GM21723 (cell line): ENCODE data around the gene TEKTIP1.
A peak's percentile ranks its signal among the peaks of the same experiment; 100 is the strongest.
"Not testable (repeated sequence)": the region's sequence is repeated elsewhere in the genome, so short reads cannot be mapped to it uniquely, and the experiment has no call there.

Experiments
- ATAC-seq: cut with Tn5 transposase; IDR thresholded peaks from one replicate; pipeline ENCODE4 v1.9.1; 2021; ENCODE audit warnings: mild to moderate bottlenecking, moderate library complexity; ENCODE audit not compliant: unreplicated experiment

The TEKTIP1 gene

DNA sequence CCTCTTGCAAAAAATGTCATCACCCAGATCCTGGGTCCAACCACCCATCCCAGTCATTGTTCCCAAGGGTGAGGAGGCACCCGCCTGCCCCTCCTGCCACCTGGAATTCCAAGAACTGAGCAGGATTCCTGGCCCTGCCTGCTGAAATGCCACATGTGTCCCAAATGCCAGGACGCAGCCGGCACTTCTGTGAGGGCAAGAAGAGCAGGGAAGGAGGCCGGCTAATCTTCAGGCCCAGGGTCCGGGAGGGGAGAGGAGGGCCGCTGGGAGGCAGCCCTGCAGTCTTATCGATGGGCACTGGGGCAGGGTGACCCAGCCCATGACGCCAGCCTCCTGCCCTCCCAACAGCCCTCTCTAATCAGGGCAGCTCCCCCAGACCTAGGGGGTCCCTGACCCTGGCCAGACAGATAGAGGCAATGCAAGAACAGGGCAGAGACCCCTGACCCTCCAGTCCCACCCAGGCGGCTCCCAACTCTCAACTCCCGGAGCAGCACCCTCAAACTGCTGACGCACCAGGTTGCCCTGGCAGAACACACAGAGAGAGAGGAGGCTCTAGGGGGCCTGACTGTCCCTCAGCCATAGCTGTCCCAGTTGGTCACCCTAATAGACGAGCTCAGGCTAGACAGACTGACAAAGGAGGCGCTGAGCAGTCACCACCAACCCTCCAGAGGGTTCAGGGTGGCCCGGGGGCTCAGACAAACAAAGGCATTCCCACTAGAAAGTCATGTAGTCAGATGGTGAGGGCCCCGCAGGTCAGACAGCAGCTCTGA, 16.9 kb downstream of the TEKTIP1 start:
- ATAC-seq = no peak

DNA sequence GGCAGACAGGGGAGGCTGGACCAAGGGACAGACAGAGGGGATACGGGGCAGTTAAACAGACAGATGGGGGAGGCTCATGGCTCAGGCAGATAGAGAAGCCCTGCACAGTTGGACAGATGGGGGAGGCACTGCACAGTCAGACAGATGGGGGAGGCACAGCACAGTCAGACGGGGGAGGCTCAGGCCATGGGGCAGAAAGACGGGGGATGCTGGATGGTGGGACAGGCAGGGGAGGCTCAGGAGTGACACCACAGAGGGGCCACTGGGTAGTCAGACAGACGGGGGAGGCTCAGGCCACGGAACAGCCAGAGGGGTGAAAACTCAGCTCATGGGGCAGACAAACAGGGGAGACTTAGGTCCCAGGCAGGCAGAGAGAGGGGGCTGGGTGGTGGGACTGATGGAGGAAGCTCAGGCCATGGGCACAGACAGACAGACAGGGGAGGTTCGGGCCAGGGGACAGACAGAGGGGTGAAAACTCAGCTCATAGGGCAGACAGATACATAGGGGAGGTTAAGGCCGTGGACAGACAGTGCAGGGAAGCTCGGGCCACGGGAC, 17.5 kb downstream of the TEKTIP1 start:
- ATAC-seq = no peak

DNA sequence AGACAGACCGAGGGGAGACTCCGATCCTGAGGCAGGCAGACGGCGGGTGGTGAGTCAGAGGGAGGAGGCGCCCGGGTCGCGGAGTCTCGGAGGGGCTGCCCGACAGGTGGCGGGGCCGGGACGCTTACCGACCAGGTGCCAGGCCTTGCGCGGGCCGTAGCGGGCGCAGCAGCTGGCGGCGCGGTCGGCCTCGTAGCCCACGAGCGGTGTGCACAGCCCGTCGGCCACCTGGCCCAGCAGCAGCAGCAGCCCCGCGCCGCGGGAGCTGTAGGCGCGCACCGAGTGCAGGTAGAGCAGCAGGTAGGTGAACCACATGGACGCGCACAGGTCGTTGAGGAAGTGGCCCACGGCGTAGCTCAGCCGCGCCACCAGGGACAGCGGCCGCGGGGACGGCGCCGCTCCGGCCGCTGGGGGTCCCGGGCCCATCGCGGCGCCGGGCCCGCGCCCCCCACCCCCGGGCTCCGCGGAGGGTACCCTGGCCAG, 18.0 kb downstream of the TEKTIP1 start:
- peak; percentile 24 for ATAC-seq

DNA sequence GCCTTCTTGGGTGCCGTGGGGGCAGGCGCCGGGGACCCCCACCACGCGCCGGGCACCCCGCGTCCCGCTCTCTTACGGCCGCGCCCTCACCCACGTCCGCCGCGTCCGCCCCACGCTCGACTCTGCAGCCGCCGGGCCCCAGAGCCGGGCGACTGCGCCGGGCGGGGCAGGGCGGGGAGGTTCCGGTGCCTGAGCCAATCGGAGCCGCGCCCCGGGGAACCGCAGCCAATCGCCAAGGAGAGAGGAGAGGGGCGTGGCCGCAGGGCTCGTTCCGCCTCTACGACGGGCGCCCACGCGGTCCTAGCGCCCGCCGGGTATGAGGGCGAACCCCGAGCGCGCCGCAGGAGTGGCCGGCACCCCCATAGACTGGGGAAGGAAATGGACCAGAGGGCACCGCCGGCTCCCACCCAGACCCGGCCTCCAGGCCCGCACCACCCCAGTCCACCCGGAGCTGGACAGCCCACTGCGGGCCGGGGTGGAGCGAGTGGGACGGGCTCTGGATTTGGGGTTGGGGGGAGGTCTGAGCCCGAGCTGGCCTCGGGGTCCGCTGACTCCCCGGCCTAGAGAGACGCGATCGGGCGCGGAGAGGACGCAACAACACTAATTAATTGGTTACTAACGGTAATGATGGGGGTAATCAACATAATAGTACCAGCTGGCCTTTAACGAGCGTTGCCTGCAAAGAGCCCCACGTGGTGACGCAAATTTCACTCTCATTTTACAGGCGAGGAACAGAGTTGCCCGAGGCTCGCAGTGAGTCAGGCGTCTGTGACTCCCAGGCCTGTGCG, 18.7 kb downstream of the TEKTIP1 start, which contains the start of gene MFSD12:
Gene MFSD12 (minus strand): TSS at position 126 of the 788 bp plus-strand sequence. CDS start 183 bp downstream, outside the sequence.
- peak; percentile 83 for ATAC-seq

DNA sequence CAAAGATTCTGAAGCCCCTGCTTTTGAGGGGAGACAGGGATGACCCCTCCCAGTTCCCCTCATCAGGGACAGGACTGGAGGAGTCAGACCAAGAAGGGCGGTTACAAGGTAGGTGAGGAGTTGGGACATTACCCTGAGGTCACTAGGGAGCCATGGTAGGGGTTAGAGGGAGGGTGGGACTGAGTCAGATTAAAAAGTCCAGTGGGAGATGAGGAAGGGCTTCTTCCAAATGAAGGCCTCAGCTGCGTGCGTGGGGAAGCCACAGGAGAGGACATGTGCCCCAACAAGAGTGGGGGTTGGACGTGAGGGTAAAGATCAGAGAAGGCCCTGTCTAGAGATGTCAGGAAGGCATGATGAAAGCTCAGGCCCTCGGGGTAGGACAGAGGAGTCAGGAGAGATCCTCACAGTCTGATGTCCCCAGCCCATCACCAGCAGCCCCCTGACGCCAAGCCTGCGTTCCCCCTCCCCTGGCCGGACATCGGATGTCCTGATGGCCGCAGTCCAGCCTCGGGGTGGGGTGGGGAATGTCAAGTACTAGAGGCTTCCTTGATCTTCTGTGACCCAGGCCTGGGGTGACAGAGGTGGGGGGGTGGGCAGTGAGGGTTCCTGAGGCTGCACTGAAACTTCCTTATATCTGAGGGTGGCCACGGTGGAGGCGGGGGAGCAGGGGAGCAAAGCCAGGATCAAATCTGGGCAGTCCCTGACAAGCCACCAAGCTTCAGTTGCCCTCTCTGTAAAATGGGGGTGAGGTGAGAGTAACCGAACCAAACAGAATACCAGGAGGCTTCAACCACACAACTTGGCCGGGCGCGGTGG, 24.9 kb downstream of the TEKTIP1 start:
- no peak for ATAC-seq

DNA sequence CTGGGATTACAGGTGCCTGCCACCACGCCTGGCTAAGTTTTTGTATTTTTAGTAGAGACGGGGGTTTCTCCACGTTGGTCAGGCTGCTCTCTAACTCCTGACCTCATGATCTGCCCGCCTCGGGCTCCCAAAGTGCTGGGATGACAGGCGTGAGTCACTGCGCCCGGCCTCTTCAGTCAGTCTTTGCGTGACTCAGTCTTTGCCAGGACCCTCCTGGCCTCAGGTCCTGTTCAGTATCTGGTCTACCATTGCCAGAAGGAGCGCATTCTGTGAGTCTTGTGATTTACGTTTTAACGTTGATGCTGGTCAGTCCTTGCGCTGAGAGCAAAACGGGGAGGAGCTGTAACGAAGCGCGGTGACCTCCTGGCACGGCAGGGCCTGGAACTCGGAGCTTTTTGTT, 26.2 kb downstream of the TEKTIP1 start:
- no peak for ATAC-seq

DNA sequence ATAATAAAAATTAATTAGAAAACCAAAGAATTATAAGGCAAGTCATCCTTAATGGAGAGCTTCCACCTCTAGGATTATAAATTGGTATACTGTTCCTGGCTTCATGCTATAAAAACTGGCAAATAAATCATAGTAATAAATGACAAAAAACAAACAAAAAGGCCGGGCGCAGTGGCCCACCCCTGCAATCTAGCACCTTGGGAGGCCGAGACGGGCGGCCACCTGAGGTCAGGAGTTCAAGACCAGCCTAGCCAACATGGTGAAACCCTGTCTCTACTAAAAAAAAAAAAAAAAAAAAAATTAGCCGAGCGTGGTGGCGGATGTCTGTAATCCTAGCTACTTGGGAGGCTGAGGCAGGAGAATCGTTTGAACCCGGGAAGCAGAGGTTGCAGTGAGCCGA, 31.1 kb downstream of the TEKTIP1 start:
- not testable (repeated sequence) for ATAC-seq

DNA sequence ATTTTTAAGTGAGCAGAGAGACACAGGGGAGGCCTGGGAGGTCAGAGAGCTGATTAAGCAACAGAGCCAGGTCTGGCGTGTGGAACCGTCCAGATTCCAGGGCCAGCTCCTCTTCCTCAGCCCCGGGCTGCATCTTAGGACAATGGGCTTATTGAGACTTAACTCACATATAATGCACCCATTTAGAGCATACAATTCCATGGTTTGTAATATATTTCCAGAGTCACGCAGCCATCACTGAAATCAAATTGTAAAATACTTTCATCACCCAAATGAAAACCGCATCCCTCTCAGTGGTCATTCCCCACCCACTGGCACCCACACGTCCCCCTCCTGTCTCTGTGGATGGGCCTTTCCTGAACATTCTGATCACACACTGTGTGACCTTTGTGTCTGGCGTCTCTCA, 31.6 kb downstream of the TEKTIP1 start:
- ATAC-seq = no peak

DNA sequence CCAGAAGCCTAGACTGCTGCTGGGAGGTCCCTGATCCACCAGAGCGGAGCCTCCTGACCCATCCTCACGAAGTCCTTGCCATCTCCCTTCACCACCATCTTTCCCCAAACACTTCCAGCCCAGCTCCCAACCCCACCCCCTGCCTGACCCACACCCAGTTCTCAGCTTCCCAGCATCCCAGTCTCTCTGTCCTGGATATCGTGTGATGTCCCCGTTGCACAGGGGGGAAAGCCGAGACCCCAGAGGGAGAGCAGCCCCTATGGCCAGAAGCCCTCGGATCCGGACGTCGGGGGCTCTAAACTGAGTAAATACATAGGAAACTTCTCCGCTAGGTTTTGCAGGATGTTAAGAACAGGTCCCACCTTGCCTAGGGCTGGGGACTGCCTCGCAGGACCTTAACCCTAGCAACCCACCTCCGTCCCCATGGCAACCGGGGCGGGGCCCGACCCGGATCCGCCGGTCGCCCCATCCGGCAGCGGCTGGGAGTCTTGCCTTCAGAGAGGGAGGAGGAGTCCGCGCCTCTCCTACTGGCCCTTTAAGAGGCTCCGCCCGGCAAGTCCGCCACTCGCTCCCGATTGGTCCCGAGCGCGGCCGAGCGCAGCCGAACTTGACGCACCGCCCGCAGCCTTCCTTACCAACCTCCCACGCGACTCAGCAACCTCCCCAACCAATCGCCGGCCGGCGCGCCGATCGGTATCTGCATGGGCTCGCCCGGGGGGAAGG, 33.3 kb downstream of the TEKTIP1 start:
- ATAC-seq = peak; percentile 88

DNA sequence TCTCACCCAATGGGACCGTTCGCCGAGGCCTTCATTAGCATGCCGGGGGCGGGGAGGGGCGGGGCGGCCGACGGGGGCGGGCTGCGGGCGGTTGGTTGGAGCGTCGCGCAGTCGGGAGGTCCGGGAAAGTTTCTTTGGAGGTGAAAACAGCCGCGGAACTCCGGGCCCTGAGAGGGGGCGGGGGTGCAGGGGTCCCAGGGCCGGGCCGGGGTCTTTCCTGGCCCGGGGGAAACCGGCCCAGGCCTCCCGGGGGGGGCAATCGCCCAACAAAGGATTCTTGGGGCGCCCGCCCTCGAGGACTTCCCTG, 33.8 kb downstream of the TEKTIP1 start, which contains the start of gene HMG20B:
Gene HMG20B (plus strand): TSS at position 90 of the 307 bp plus-strand sequence. CDS start 366 bp downstream, outside the sequence.
- ATAC-seq = no peak

DNA sequence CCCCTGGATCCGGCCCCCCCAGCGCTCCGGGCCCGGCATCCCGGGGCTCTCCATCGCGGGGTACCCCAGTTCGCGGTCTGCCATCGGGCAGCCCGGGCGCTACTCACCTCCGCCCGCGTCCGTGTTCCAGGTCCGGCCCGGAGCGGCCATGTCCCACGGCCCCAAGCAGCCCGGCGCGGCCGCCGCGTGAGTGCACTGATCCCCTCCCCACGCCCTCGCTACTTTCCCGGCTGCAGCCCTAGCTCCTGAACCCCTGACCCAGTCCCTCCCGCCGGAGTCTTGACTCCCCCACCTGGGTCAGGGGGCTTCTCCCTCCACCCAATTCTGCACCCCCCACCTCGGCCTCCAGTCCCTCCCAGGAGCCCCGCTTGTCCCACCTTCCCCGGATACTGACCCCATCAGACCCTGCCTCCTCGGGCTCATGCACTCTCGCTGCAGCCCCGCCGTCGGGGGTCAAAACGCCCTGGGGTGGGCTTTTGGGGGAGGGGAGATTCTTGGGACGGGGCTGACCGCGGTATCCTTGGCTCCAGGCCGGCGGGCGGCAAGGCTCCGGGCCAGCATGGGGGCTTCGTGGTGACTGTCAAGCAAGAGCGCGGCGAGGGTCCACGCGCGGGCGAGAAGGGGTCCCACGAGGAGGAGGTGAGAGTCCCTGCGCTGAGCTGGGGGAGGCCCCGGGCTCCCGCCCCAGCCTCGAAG, 34.3 kb downstream of the TEKTIP1 start:
- ATAC-seq = peak; percentile 7

DNA sequence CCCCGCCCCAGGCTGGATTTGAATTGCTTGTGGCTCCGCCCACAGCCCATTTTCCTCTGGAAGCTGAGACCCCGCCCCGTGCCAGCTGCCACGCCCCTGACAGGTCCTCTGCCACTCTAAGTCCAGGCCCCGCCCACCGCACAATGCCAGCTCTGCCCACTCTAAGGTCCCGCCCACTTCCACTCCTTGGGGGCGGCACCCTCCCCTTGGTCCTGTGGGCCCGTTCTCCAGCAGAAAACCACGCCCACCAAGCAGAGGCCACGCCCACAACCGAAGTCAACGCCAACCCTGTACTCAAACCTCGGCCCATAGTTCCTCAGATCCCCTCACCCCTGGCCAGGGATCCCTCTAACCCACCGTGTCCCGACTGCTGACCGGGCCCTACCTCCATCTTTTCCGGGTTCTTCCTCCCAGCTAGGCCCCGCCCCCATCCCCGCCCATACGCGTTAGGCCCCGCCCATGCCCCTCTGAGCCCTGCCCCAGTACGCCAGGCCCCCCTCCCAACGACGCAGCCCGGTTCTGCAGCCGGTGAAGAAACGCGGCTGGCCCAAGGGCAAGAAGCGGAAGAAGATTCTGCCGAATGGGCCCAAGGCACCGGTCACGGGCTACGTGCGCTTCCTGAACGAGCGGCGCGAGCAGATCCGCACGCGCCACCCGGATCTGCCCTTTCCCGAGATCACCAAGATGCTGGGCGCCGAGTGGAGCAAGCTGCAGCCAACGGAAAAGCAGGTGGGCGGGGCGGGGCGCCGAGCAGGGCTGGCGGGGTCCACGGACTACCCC, 35.1 kb downstream of the TEKTIP1 start:
- no peak for ATAC-seq

DNA sequence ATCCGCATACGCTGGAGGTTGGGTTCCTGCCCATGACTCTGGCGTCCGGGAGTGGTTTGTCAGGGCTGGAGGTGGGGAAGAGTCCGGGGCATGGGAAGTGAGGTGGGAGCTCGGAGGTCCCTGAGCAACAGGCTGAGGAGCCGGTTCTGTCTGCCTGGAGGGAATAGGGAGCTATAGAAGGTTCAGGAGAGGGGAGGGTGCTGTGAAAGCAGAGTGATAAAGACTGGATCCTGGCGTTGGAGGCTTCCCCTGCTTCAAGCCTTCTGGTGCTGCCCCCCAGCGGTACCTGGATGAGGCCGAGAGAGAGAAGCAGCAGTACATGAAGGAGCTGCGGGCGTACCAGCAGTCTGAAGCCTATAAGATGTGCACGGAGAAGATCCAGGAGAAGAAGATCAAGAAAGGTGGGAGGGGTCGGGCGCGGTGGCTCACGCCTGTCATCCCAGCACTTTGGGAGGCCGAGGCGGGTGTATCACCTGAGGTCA, 36.3 kb downstream of the TEKTIP1 start:
- ATAC-seq = no peak

DNA sequence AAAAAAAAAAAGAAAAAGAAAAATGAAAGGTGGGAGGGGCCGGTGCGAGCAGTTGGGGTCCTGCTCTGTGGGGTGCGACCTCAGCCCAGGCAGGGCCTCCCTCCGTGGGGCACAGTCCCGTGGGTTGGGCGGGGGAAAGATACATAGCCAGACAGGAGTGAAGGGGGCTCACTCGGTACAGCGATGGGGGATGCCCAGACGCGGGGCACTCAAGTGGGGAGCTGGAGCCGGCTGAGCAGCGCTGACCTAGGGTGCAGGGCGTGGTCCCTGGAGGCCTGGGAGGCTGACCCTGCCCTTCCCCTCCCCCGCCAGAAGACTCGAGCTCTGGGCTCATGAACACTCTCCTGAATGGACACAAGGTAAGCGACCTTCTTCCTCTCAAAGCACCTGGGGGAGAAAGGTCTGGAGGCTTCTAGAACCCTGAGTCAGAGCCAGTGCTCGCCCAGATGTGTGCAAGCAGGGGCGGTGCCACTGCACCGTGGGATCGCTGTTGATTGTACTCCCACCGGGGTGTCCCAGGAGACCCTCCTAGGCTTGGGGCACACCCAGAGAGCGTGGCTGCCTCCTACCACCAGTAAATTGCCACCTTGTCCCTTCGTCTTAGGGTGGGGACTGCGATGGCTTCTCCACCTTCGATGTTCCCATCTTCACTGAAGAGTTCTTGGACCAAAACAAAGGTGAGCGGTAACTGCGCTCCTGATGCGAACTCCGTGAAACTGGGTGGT, 37.1 kb downstream of the TEKTIP1 start:
- ATAC-seq = no peak

DNA sequence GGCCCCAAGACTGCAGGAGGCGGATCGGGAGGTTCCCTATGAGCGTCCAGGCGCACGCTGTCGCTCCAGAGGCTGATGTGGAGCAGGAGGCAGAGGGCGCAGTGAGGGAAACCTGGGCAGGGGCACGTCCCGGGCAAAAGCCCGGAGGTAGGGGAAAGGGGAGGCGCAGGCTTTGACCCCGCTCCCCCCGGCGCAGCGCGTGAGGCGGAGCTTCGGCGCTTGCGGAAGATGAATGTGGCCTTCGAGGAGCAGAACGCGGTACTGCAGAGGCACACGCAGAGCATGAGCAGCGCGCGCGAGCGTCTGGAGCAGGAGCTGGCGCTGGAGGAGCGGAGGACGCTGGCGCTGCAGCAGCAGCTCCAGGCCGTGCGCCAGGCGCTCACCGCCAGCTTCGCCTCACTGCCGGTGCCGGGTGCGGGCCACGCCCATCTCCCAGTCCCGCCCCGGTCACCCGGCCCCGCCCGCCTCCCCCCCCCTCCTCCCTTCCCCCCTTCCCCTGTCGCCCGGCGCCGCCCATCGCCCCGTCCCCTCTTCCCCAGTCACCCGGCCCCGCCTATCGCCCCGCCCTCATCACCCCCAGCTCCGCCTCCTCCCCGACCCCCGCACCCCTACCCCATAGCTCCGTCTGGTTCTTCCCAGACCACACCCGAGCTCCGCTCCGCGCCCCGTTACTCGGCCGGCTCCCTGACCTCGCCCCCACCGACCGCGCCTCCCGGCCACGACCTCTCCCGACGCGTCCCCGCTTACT, 37.9 kb downstream of the TEKTIP1 start:
- ATAC-seq = no peak

DNA sequence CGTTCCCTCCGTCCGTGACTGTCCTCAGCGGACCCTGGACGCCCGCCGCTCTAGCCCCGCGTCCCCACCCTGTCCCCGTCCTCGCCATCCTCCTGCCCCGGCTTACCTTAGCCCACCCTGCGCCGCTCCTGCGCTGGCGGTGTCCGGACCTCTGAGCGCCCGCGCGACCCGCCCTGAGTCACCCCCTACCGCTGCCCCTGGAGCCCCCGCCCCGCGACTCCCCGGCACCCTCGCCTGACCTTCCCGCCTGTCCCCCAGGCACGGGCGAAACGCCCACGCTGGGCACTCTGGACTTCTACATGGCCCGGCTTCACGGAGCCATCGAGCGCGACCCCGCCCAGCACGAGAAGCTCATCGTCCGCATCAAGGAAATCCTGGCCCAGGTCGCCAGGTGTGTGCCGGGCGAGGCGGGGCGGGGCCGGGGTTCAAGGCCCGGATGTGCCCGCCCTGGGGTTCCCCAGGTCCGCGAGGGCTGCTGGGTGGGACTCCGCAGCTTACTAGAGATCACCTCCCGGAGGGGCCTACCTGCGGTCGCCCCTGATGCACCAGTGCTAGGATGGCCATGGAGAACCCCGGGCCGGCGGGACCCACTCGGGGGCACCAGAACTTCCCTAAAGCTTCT, 38.9 kb downstream of the TEKTIP1 start:
- no peak for ATAC-seq

DNA sequence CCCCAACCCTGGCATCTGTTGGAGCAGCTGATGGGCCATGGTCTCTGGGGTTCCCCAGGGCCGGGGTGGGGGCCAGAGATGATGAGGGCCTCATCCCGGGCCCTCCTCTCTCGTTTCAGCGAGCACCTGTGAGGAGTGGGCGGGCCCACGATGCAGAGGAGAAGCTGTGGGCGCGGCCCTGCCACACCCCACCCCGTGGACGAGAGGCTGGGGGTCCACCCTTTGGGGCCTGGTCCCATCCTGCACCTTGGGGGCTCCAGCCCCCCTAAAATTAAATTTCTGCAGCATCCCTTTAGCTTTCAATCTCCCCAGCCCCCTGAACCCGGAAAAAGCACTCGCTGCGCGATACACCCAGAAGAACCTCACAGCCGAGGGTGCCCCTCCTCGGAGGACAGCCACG, 39.4 kb downstream of the TEKTIP1 start:
- no peak for ATAC-seq
